Left lung (tissue), 10 donors: ENCODE results near the gene P2RX2. TPM values are rescaled to one million over a fixed set of nuclear protein-coding genes. Genes with fewer than 3 reads are reported as not detected.

Source experiments
- ATAC-seq: fragments of 200-7000 bp; cut with Tn5 transposase; one replicate; pipeline ENCODE4 v1.9.1; 2020; ENCODE audit warnings: moderate library complexity
- DNase-seq, 4 donors: peaks; one replicate each; pipeline ENCODE4 v3.0.0-alpha.2; 2013 to 2020
- H3K27ac ChIP-seq, 2 donors: fragments of 200-600 bp; sonication (generic) in 1 of 2; one replicate each; pipeline versions ENCODE4 v1.5.0 to v1.8.0; 2020 to 2021
- H3K27me3 ChIP-seq, 2 donors: fragments of 200-600 bp; sonication (generic) in 1 of 2; one replicate each; pipeline versions ENCODE4 v1.5.0 to v1.8.0; 2020 to 2021
- H3K36me3 ChIP-seq, 2 donors: fragments of 200-600 bp; sonication (generic) in 1 of 2; one replicate each; pipeline versions ENCODE4 v1.5.0 to v1.8.0; 2020 to 2021
- H3K4me1 ChIP-seq, 2 donors: fragments of 200-600 bp; one replicate each; pipeline ENCODE4 v1.8.0; 2021
- H3K4me3 ChIP-seq, 2 donors: fragments of 200-600 bp; sonication (generic) in 1 of 2; one replicate each; pipeline versions ENCODE4 v1.5.0 to v1.8.0; 2020 to 2021; ENCODE audit warnings: mild to moderate bottlenecking in 1 of 2
- H3K9me3 ChIP-seq, 2 donors: fragments of 200-600 bp; sonication (generic) in 1 of 2; one replicate each; pipeline versions ENCODE4 v1.5.0 to v1.8.0; 2020 to 2021
- intact Hi-C, 2 donors: fragments of 100-400 bp; cut with DNase I; formaldehyde crosslinking; loops; one replicate each; pipeline versions ENCODE4 v1.11.2 to v1.14.2; 2022
- polyA plus RNA-seq, 6 donors: library from polyadenylated mRNA; unstranded; fragments of 120-200 nt; gene quantifications; one replicate each; pipeline ENCODE4 v1.2.1, GENCODE V29; 2013; ENCODE audit not compliant: insufficient read length in 6 of 6
- total RNA-seq, 2 donors: library from RNA; stranded (reverse); fragmentation: NEBNext Ultra II Directional; extraction: Animal tissue kit (Norgen Biotek cat#: 25700); gene quantifications; one replicate each; pipeline ENCODE4 v1.2.1, GENCODE V29; 2021
- TF ChIP-seq, protein P1 (sequence below), 2 donors: fragments of 200-600 bp; sonication (generic) in 1 of 2; IDR thresholded peaks; one replicate each; pipeline versions ENCODE4 v1.5.0 to v1.8.0; 2021; ENCODE audit warnings: antibody characterized with exemption in 2 of 2
- donor health status: DM: no; HTN: yes; CAD: no.
- donor health status: DM: no; HTN: no; CAD: no.

The P2RX2 gene
- total and polyA plus RNA-seq, 8 donors, result 4.2 to 10.9 (median 5.3) TPM; not detected in 2

- H3K36me3 ChIP-seq, result peaks cover 0 to 6% of the 10 kb centered on the region in 2 donors
- intact Hi-C loops, result no loop called here
- H3K27ac ChIP-seq, result no peak overlapping the region
- H3K9me3 ChIP-seq, result peaks cover 0 to 11% of the 10 kb centered on the region in 2 donors
- peak in 1 of 4 donors; percentile 72 for DNase-seq
- ATAC-seq, result no peak
- H3K4me3 ChIP-seq, result no peak overlapping the region
- peaks cover 2 to 9% of the 10 kb centered on the region in 2 donors for H3K4me1 ChIP-seq
- peaks cover 29 to 68% of the 10 kb centered on the region in 2 donors for H3K27me3 ChIP-seq
- TF ChIP-seq, protein P1, sequence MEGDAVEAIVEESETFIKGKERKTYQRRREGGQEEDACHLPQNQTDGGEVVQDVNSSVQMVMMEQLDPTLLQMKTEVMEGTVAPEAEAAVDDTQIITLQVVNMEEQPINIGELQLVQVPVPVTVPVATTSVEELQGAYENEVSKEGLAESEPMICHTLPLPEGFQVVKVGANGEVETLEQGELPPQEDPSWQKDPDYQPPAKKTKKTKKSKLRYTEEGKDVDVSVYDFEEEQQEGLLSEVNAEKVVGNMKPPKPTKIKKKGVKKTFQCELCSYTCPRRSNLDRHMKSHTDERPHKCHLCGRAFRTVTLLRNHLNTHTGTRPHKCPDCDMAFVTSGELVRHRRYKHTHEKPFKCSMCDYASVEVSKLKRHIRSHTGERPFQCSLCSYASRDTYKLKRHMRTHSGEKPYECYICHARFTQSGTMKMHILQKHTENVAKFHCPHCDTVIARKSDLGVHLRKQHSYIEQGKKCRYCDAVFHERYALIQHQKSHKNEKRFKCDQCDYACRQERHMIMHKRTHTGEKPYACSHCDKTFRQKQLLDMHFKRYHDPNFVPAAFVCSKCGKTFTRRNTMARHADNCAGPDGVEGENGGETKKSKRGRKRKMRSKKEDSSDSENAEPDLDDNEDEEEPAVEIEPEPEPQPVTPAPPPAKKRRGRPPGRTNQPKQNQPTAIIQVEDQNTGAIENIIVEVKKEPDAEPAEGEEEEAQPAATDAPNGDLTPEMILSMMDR (IDR thresholded peaks at IDR 0.05), result no peak
Measured at GRCh38 chr12:132619071-132619385, 452 bp downstream of the P2RX2 start.

DNA sequence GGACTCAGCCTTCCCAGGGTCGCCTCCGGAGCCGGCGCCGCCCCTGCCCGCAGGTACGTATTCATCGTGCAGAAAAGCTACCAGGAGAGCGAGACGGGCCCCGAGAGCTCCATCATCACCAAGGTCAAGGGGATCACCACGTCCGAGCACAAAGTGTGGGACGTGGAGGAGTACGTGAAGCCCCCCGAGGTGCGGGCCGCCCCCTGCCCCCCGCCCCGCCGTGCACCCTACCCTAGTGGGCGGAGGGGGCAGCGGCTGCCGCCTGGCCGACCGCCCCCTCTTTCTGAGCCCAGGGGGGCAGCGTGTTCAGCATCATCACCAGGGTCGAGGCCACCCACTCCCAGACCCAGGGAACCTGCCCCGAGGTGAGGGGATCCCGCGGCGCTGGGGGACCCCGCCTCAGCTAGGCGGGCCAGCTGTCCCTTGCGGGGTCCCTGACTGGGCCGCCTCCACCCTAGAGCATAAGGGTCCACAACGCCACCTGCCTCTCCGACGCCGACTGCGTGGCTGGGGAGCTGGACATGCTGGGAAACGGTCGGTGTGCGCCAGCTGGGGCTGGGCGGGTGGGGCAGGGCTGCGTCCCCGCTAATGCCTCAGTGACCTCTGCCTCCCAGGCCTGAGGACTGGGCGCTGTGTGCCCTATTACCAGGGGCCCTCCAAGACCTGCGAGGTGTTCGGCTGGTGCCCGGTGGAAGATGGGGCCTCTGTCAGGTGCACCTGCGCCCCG is 973 bp downstream of the P2RX2 start:
- peaks cover 2 to 9% of the 10 kb centered on the region in 2 donors for H3K4me1 ChIP-seq
- no peak overlapping the region for H3K27ac ChIP-seq
- DNase-seq, result peak in 1 of 4 donors; percentile 64
- H3K4me3 ChIP-seq, result no peak overlapping the region
- intact Hi-C loops, result no loop called here
- TF ChIP-seq, protein P1 (IDR thresholded peaks at IDR 0.05), result no peak
- peaks cover 0 to 11% of the 10 kb centered on the region in 2 donors for H3K36me3 ChIP-seq
- peaks cover 0 to 11% of the 10 kb centered on the region in 2 donors for H3K9me3 ChIP-seq
- ATAC-seq, result no peak
- peaks cover 29 to 68% of the 10 kb centered on the region in 2 donors for H3K27me3 ChIP-seq

GRCh38 chr12:132620113-132620898 is 1.7 kb downstream of the P2RX2 start:
- Histone ChIP-seq H3K27ac (no peak overlapping the region), H3K27me3 (peaks cover 29 to 64% of the 10 kb centered on the region in 2 donors), H3K36me3 (peaks cover 0 to 19% of the 10 kb centered on the region in 2 donors), H3K9me3 (peaks cover 0 to 11% of the 10 kb centered on the region in 2 donors), H3K4me1 (peaks cover 2 to 4% of the 10 kb centered on the region in 2 donors), H3K4me3 (no peak overlapping the region)
- peak in 1 of 4 donors; percentile 54 for DNase-seq
- no peak for ATAC-seq
- TF ChIP-seq, protein P1 (IDR thresholded peaks at IDR 0.05), result no peak
- intact Hi-C loops, result no loop called here

GRCh38 chr12:132620899-132621656 is 2.5 kb downstream of the P2RX2 start:
- H3K4me3 ChIP-seq, result no peak overlapping the region
- peaks cover 0 to 26% of the 10 kb centered on the region in 2 donors for H3K36me3 ChIP-seq
- ATAC-seq, result no peak
- TF ChIP-seq, protein P1 (IDR thresholded peaks at IDR 0.05), result no peak
- intact Hi-C loops, result no loop called here
- no peak overlapping the region for H3K27ac ChIP-seq
- peaks cover 29 to 56% of the 10 kb centered on the region in 2 donors for H3K27me3 ChIP-seq
- DNase-seq, result peak in 1 of 4 donors; percentile 45
- H3K4me1 ChIP-seq, result peaks cover 2 to 4% of the 10 kb centered on the region in 2 donors
- H3K9me3 ChIP-seq, result peaks cover 0 to 11% of the 10 kb centered on the region in 2 donors
